Ecto neural progenitor cell (in vitro differentiated cells): ENCODE data around the gene KRT75.
A peak's percentile ranks its signal among the peaks of the same experiment; 100 is the strongest.

Experiments used
- DNase-seq: peaks from one replicate; pipeline ENCODE4 v3.0.0-alpha.2; 2018; ENCODE audit warnings: low spot score

The KRT75 gene

DNA sequence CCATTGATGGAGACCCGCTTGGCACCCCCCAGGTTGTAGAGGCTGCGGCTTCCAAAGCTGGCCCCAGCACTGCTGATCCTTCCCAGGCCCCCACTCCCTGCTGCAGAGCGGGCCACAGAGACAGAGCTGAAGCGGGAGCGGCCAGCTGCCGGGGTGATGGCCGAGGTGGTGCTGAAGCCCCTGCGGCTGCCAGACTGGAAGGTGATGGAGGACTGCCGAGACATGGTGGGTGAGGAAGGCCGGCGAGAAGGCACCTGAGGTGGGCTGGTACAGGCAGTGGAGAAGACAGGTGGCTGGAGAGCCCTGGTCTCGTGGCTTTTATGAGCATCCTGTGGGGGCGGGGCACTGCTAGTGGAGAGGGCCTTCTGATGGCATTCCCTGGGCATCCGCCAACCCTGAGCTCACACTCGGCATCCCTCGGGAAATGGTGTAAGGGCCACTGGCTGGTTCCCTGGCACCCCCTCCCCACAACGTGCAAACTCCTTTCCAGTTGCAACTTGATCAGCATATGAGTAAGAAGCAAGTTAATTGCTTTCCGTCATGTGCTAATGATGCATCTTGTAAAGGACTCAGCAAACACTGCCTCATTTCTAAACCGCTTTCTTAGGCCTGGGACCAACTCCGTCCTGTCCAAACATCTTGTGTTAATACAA lies at the start of gene KRT75:
KRT75 (minus strand) TSS at position 291 of the 653 bp plus-strand sequence; CDS start at position 224, 67 bp downstream.
- DNase-seq, result peak; percentile 43

GRCh38 chr12:52480073-52480472 lies 45.9 kb upstream of the KRT75 start:
- DNase-seq, result no peak

GRCh38 chr12:52477651-52478050 lies 43.5 kb upstream of the KRT75 start:
- DNase-seq, result no peak

- no peak for DNase-seq
Observed at GRCh38 chr12:52474212-52474611, 40.0 kb upstream of the KRT75 start.

- no peak for DNase-seq
Observed at GRCh38 chr12:52473768-52474167, 39.6 kb upstream of the KRT75 start, which contains the start of gene KRT6C. Gene KRT6C, minus strand, starts transcription at chr12:52473805. Its CDS starts 68 bp downstream, at chr12:52473737.

DNA sequence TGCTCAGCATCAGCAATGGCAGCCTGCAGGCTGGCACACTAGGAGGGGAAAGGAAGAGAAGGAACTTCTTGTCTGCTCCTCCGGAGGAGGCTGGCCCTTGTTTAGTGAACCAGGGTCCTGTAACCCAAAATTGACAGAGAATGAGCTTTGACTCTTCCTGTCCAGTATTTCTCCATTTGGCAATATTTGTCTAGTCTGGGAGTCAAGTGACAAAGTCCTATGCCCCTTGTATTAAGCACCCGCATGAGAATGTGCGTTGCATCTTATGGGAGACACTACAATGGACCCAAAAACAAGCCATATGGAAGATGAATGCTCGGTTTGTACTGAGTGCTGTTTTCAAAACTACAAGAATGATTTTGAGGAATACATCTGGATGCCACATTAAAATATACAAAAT lies 35.7 kb upstream of the KRT75 start:
- DNase-seq, result no peak

GRCh38 chr12:52464897-52465296 lies 30.7 kb upstream of the KRT75 start:
- DNase-seq, result no peak

DNA sequence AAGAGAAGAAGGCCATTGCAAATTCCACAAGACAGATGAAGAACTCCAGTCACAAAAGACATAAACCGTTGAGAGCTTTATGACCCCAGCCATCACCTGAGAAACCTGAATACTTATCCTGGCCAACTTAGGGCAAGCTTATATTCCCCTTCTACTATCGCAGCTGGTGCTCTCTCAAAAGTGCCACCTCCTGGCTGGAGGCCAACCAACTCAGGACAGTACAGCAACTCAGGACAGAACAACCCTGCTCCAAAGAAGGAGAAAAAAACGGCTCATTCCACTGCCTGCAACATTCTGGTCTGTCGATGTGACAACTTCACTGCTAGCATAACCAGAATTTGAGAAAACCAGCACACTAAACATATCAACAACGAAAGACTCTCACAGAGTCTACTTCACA lies 27.5 kb upstream of the KRT75 start:
- DNase-seq, result no peak

GRCh38 chr12:52458861-52459260 lies 24.7 kb upstream of the KRT75 start:
- DNase-seq, result no peak

- DNase-seq, result no peak
Observed at GRCh38 chr12:52455821-52456220, 21.6 kb upstream of the KRT75 start.

DNA sequence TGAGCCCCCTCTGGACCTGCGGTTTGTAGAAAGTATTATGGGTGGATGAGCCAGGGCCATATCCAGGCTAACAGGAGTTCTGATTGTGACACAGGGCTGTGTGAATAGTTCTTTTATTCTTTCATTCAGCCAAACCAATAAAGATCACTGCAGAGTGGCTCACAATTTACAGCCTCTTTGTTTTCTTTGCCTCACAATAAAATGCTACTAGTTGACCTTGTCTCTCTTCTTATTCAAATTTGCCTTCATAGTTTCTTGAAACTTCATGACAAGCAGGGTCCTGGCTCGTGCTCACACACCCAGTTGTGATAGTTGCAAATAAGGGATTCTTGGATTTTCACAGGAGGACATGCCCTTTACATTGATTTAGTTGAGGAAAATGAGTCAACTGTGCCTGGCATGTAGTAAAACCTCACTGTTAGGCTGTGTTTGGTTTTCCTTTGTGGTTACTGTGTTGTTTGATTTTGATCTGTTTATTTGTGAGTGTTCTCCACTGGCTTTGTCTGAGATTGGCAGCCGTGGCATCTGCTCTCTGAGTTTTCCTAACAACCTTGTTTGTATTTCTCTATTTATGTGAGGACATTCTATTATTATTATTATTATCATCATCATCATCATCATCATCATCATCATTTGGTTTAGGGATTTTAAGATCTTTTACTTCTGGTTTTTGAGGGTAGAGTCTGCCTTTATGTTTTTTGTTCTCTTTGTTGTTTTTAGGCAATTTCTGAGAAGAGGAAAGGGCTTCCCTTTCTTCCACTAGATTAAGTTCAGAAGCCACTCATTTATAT lies 20.4 kb upstream of the KRT75 start:
- no peak for DNase-seq

- peak; percentile 19 for DNase-seq
Observed at GRCh38 chr12:52452101-52452500, 17.9 kb upstream of the KRT75 start, which contains the start of gene KRT6B. Gene KRT6B, minus strand, starts transcription at chr12:52452146. Its CDS starts 68 bp downstream, at chr12:52452078.

DNA sequence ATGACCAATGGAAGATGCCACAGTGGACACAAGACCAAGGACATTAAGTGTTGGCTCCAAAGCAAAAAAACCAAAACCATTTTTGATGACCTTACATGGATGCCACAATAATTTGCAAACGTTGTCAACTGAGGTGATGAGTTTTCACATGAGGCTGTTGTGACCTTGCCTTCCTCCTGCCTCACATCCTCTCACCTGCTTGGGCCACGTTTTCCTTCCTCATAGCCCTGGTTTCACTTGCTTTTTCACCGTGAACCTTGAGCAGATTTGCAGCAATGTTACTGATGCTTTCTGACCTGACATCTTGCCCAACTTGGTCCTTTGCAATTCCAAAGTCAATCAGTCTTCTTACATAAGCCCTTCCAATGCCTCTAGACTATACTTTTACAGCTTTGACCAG lies 14.1 kb upstream of the KRT75 start:
- no peak for DNase-seq

DNA sequence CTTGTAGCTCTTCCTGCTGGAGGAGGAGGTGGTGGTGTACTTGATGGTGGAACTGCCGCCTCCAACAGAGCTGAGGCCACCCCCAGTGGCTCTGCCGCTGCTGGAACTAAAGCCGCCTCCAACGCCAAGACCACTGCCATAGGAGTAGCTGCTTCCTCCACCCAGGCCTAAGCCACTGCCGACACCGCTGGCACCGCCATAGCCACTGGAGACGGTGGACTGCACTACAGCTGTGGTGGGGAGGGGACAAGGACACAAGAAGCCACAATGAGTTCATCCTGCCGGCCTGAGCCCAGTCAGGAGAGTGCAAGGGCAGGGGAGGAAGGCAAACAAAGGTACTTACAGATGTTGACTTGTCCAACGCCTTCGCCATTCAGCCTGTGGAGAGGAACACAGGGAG lies 13.0 kb upstream of the KRT75 start:
- DNase-seq, result peak; percentile 28

DNA sequence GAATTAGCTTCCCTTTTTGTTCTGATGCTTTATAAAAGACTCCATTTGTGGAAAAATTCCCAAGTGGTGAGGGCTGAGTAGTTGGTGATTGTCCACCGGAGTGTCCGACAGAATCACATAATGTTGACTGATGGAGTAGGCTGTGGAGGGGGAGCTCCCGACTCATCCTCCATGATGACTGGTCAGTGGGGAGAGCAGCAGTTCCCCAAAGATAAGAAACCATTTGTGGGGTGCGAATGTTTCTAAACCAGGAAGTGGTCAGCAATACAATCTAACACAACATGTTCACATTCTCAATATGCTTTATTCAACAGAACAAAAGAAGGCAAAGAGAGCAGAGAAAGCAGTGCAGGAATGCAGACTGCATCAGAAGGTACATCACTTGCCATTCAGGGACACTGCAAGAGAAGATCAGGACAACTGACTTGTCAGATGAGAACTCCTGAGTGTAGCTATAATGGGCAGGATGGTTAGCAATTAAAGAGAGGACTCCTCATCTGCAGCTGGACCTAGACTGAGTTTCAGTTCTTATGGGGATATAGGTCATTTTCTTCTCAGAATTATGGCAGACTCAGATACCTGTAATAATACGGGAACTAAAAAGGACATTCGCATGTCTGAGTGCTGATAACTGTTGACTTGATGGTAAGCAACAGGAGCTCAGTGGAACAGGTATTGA lies 12.3 kb upstream of the KRT75 start:
- no peak for DNase-seq

- no peak for DNase-seq
Observed at GRCh38 chr12:52445876-52446275, 11.7 kb upstream of the KRT75 start.

DNA sequence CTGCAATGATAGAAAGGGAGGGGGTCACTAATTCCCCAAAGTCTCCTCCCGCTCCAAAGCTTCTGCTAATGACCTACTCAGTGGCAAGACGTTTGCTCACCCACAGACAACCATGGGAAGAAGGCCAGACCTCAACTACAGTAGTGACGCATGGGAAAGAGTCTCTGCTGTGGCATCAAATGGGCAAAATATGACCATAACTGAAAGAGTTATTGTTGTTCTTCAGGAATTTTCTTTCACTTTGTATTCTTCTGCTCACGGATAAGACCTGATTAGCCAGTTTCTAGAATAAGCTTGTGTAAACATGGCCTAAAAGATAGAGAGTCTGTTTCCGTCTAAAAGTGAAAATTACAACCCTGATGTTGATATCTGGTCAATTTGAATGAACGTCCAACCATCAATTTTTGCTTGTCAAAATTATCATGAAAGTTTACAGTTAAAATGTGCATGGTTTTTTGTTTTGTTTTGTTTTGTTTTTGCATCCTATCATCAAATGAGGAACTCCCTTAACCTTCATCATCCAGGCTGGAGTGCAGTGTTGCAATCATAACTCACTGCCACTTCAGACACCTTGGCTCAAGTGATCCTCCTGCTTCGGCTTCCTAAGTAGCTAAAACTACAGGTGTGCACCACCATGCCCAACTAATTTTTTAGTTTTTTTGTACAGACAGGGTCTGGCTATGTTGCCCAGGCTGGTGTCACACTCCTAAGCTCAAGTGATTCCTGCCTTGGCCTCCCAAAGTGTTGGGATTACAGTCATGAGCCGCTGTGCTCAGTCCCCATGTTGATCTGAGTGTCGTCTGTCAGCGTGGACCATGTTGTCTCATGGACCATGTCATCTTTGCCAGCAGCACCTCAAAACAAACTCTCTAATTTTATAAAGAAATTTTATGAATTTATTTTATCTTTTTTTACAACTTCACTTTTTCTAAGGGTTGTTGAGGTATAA lies 10.8 kb upstream of the KRT75 start:
- no peak for DNase-seq

DNA sequence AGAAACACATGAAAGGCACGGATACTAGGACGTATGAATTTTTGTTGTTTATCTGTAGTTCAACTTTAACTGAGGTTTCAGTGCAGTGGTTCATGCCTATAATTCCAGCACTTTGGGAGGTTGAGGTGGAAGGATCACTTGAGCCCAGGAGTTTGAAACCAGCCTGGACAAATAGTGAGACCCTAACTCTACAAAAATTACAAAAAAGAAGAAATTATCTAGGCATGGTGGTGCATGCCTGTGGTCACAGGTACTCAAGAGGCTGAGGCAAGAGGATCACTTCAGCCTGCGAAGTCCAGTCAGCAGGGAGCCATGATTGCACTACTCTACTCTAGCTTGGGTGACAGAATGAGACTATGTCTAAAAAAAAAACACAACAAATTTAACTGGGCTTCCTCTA lies 9.8 kb upstream of the KRT75 start:
- no peak for DNase-seq

GRCh38 chr12:52442600-52443061 lies 8.5 kb upstream of the KRT75 start:
- peak; percentile 74 for DNase-seq

DNA sequence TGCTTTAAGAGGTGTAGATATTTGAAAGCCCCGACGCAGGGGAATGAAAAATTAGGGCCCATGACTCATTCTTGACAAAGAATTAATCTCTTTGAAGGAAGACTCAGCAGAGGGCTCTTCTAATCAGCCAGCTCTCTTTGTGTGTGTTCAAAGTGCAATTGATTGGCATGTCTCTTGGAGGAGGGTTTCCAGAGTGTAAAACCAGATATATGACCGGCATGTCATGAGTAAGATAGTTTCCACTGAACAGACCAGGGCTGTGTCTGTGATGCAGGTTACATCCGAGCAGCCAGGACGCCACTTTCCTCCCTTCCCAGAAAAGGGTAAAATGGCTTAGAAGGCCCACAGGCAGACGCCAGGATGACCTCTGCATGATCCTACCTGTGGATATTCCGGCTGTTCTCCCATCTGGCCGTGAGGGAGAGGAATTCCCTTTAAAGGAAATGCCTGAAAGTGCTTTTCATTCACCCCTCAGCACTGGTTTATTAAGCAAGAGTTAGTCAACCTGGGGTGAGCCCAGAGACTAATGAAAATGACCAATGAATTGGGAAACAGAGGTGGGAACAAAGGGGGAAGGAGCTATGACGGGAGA lies 7.2 kb upstream of the KRT75 start:
- DNase-seq, result no peak

DNA sequence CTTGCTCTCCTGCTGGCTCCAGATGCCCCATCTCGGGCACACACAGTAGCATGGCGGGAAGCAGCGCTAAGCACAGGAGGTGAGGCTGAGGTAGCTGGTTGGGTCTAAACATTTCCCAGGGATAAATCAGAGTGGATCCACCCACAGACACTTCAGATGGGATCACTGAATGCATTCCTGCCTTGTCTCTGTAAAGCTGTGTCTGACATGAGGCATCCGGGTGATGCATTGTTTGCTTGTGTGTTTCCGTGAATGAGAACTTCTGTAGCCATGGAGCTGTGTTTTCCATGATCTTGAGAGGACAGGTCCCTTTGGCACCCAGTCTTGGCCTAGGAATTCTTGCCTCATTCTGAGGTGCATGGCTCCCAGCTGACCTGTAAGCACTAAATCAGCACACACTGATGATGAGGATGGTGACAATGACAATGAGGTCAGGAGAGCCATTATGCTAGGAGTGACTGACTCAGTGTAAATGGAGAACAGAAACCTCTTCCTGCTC lies 6.7 kb upstream of the KRT75 start:
- DNase-seq, result no peak
